HTERT RPE-1 (cell line): ENCODE results near the gene TAGAP.
"Not testable (repeated sequence)": the region's sequence is repeated elsewhere in the genome, so short reads cannot be mapped to it uniquely, and the experiment has no call there.

Experiments used
- in situ Hi-C: fragments of 300-500 bp; cut with MboI; formaldehyde crosslinking; loops from 4 replicates; pipeline ENCODE4 v1.14.3; 2020; ENCODE audit warnings: low sequenced_read_pairs

TAGAP gene

DNA sequence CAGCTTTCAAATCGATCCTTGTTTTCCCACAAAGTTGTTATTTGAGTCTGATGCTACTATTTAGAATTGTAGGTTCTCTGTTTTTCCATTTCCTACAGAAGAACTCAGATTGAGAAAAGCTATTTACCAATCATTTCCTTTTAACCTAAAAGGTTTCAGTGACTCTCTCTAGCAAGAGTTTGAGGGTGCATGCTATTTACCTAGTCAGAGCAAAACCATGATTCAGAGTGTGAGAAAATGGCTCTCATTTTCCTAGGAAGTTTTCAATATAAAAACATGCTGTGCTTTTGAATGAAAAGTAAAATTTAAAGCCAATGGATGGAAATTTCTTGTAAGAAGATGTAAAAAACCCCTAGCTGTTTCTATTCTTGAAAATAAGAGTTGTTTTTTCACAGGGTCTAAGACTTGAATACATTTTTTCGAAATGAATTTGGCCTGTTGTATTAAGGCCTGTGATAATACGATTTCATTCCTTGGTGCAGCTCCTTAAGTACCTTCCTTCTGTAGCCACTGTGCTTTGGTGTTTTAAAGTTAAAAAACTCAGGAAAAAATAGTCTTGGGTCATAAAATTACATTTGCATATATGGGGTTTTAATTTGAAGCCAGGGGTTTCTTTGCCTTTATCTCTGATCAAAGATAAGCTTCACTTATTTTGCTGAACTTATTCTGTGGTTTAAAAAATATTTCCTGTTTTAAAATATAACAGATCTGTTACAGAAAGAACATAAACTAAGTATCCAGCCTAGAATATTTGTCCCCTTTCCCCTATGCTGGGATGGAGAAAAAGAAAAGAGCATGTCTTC, 26.8 kb downstream of the TAGAP start:
- in situ Hi-C loops, result no loop called here

DNA sequence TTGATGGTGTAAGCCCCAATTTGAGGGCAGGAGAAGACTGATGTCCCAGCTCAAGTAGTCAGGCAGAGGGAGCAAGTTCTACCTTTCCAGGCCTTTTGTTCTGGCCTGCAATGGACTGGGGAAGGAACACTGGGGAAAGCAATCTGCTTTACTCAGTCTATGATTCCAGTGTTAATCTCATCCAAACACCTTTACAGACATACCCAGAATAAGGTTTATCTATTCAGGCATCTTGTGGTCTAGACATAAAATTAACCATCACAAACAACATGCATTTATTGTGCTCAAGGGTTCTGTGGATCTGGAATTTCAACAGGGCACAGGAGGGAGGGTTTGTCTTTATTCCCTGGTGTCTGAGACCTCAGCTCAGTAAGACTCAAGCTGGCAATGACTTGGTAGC, 30.4 kb downstream of the TAGAP start:
- in situ Hi-C loops, result no loop called here

DNA sequence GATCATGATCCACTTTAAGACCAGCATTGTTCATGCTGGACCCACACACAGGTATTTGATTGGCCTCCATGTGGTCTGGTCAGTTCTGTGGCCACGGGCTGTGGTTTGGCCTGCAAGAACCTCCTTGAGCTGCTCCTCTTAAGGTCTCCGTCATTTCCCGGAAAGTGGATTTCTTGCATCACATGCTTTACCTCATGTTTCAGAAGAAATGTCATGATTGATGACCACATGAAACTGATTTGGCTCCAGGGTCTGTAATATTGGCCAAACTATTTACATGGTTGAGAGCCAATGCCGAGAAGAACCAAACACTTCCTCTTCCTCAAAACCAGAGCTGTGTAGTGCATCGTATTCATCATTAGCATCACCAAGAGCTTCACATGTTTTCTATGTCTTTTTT, 31.6 kb downstream of the TAGAP start:
- in situ Hi-C loops, result no loop called here

DNA sequence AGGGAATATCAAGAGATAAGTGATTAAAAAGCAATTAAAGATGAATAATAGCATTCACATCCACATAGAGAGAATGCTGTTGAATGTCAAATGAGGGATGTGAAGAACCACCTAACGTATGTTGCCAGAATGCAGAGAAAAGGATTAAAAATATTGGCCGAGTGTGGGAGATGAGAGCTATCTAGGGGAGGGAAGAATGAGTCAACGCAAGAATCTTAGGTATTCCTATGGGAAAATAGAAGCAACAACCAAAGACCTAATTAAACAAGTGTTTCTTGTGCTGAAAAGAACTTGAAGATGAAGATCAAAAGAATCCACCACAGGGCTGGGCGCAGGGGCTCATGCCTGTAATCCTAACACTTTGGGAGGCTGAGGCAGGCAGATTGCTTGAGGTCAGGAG, 32.6 kb downstream of the TAGAP start:
- in situ Hi-C loops, result no loop called here

DNA sequence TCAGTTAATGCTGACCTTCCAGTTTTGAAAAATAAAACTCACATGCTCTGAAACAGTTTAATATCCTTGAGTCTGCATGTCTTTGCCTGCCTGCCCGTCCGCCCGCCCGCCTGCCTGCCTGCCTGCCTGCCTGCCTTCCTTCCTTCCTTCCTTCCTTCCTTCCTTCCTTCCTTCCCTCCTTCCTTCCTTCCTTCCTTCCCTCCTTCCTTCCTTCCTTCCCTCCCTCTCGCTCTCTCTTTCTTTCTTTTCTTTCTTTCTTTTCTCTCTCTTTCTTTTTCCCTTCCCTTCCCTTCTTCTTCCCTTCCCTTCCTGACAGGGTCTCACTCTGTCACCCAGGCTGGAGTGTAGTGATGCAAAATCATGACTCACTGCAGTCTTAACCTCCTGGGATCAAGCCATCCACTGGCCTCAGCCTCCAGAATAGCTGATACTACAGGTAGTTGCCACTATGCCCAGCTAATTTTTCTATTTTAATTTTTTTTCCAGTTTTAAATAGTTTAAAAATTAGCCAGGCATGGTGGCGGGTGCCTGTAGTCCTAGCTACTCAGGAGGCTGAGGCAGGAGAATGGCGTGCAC, 34.7 kb downstream of the TAGAP start:
- in situ Hi-C loops, result not testable (repeated sequence)

DNA sequence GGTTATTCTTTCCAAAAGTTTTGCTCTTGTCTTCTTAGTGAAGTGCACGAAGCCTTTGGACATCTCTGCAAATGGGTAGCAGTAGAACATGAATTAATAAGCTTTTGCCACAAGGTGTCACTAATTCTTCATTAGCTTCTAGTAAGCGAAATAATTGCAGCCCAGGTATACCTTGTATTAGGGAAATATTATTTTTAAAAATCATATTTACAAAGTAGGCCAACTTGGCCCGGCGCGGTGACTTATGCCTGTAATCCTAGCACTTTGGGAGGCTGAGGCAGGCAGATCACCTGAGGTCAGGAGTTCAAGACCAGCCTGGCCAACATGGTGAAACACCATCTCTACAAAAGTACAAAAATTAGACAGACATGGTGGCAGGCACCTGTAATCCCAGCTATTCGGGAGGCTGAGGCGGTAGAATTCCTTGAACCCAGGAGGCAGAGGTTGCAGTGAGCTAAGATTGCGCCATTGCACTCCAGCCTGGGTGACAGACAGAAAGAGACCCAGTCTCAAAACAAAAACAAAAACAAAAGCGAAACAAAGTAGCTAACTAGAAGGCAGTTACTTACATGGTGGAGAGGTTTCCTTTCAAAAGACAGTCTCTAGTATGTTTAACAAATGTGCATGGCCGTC, 36.0 kb downstream of the TAGAP start:
- in situ Hi-C loops, result no loop called here

DNA sequence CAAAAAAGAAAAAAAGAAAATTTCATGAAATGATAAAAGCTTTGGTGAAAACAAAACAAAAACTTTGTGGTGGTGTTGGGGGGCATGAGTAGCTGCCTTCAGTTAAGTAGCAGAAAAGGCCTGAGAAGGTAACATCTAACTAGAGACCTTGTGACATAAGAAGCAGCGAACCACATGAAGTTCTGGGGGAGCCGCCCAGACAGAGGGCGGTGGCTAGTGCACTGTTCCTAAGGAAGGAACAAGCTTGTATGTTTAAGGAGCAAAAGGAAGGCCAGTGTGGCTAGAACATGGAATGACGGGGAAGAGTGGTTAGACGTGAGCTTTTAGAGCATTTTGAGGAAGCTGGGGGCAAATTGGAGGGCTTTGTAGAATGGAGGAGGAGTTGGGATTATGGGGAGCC, 37.3 kb downstream of the TAGAP start:
- in situ Hi-C loops, result no loop called here

DNA sequence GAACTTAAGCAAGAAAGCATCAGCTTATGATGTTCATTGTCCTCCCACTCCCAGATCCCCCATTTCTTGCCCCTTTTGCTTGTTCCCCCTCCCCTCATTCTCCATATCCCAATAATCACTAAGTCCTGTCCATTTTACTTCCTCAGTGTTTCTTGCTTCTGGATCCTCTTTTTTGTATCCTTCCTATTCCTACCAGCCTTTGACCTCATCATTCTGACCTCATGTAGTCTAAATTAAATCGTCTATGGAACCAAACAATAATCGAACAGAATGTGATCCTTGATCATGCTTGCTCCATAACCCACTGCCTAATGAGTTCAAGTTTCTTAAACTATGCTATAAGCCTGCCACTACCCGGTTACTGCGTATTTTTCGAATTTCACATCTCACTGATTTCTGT, 39.4 kb downstream of the TAGAP start:
- in situ Hi-C loops, result no loop called here

DNA sequence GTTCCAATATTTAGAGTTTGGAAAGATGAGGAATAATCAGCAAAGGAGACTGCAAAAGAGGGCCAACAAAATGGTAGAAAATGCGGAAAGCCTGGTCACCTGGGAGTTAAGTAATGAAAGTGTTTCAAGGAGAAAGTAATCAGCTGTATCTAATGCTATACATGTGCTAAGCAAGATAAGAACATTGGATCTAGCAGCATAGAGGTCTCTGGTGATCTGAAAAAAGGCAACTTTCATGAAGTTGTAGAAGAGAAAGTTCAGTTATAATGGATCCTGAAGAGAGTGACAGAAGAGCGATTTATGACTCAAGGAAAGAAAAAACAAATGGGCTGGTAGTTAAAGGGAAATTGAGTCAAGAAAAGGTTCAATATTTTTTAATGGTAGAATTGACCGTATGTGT, 40.2 kb downstream of the TAGAP start:
- in situ Hi-C loops, result no loop called here

DNA sequence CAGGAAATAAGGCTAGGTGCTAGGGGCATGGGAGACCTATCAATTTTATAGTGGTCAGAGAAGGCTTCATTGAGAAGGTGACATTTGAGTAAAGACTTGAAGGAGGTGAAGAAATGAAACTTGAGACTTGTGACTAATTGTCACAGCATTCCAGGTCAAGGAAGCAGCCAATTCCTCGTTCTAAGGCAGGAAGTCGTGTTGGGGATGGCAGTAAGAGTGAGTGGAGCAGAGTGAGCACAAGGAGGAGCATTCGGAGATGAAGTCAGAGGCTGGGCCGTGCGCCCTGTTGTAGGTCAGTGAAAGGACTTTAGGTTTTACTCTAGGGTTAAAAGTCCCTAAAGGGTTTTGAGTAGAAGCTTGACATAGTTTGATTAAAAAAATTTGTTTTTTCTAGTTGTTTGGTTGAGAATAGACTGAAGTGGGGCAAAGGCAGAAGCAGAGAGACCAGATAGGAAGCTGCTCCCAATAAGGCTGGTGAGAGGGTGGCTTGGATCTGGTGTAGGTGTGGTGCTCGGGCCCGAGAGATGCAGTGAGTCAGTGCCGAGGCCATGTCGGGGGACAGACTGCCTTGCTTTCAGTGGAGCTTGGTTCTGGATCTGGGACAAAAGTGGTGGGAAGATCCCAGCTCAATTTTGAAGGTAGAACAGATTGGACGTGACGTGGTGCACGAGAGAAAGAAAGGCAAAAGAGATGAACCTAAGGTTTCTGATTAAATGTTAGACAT, 42.2 kb downstream of the TAGAP start:
- in situ Hi-C loops, result no loop called here

DNA sequence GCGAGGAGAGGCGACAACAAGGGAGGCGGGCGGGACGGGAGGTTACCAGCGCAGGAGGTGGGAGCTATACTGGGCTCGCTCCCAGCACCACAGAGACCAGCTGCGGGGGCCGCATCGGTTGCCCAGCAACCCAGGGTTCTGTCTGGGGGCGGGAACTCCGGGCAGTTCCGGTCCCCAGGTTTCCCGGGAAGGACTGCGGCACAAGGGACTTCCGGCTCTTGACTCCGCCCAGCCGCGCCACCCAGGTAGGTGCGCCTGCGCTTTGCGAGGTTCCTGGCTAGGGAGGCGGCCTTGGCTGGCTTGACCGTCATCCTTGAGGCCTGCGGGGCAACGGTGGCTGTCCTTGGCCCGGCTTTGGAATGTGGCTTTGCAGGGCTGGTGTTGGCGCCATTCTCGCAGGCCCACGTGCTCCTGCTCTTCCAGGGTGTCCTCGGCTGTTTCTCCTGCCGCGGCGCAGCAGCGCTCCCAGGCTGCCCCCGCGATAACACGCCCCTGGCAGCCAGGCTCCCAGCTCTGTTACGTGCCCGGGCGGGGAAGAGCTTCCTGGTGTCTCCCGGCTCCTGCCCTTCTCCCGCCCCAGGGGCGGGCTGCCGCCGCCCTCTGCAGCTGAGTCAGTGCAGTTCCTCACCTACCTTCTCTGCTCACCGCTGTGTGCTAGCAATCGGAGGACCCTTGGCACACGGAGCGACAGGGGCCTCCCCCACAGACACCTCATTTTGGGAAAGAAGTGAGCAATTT, 45.0 kb downstream of the TAGAP start, which contains the start of gene RSPH3:
Gene RSPH3 (minus strand): TSS at position 537 of the 738 bp plus-strand sequence. CDS start 652 bp downstream, outside the sequence.
- in situ Hi-C loops, result no loop called here

DNA sequence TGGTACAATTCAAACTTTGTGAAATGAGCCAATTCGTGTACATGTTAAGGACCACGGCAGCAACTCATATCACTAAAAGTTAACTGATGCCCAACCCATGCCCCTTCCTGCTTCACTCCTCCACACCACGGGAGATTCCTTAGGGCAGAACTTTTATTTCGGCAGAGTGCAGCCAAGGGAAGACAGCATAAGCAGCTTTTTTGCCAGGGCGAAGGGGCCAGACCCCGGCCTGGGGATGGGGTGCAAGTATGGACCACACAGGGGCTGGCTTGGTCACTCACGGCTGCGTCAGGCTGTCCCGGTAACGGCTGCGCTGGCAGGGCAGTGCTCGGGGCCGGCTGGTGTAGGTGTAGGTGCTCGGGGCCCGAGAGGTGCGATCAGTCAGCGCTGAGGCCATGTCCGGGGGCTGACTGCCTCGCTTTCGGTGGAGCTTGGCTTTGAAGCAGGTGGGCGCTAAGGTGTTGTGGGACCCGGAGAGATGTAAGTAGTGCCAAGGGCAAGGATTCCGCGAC, 45.6 kb downstream of the TAGAP start:
- in situ Hi-C loops, result no loop called here

DNA sequence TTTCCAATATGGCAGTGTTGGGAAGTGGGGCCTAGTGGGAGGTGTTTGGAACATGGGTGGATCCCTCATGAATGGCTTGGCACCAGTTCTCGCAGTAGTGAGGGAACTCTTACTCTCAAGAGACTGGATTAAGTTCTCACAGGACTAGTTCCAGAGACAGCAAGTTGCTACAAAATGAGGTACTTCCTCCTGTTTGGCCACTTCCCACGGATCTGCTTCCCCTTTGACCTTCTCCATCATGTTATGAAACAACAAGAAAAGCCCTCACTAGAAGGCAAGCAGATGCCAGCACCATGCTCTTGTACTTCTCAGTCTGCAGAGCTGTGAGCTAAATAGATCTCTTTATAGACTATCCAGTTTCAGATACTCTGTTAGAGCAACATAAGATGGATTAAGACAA, 47.9 kb downstream of the TAGAP start:
- in situ Hi-C loops, result no loop called here

DNA sequence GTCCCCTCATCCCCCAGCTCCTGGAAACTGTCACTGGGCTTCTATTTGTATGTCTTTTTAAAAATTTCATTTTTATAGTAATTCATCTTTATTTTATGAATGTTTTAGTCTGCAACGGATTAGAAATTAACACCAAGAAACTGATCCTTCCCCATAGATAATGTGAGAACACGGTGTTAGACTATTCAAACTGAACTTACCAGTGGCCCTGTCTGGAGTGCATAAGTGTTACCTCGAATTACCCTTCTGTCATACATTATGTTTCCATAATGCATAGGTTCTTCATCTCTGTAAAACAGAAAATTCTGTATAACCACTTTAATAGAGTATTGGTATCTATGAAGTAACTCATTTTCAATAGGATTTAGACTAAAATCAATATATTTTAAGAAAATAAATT, 51.2 kb downstream of the TAGAP start:
- in situ Hi-C loops, result no loop called here

DNA sequence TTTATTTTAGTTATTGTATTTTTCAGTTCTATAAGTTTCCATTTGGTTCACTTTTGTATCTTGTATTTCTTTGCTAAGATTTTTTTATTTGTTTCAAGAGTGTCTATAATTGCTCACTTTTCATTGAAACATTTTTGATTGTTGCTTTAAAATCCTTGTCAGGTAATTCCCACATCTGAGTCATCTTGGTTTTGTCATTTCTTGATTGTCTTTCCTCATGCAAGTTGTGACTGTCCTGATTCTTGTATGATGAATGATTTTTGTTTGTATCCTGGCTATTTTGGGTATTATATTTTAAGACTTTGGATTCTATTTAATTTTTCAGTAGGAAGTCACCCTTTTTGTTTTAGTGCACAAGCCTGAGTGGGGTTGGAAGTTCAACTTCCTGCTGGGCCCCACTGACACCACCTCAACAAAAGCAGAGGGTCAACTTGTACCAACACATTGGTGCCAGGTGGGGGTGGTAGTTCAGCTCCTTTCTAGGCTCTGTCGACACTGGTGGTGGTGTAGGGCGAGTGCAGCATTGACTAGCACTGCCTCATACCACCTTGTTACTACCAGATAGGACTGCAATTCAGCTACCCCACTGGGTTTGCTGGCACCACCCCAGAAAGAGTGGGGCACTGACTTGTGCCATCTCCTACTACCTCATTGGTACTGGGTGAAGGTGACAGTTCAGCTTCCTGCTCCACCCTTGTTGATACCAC, 53.6 kb downstream of the TAGAP start:
- in situ Hi-C loops, result no loop called here

DNA sequence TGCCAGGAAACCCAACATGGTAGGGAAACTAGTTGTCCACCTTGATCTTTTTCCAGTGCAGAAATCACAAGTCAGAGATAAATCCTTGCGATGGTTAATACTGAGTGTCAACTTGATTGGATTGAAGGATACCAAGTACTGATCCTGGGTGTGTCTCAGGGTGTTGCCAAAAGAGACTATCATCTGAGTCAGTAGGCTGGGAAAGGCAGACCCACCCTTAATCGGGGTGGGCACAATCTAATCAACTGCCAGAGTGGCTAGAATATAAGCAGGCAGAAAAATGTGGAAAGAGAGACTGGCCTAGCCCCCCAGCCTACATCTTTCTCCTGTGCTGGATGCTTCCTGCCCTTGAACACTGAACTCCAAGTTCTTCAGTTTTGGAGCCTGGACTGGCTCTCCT, 55.1 kb downstream of the TAGAP start:
- in situ Hi-C loops, result not testable (repeated sequence)

DNA sequence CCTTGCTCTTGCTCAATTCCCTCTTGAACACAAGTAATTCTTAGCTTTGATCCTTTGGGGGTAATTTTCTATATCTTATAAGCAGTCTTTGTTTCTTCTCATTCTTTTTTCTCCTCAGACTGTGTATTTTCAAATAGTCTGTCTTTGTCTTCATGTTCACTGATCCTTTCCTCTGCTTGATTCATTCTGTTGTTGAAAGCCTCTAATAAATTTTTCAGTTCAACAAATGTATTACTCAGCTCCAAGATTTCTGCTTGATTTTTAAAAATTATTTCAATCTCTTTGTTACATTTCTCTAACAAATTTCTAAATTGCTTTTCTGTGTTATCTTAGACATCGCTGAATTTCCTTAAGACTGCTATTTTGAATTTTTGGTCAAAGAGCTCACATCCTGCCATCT, 56.3 kb downstream of the TAGAP start:
- in situ Hi-C loops, result no loop called here

DNA sequence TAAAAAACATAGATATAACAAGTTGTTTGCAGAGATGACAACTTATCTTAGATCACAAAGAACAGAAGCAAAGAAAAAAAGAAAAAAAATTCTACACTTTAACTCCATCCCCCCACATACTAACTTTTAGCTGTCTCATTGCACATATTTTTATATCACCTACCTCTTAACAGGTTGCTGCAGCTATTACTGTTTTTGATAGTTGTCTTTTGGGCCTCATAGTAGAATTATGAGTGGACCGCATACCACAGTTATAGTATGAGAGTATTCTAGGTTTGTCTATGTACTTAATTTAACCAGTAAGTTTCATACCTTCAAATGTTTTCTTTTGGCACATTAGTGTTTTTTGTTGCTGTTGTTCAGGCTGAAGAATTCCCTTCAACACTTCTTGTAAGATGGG, 57.1 kb downstream of the TAGAP start:
- in situ Hi-C loops, result no loop called here
